GM19467 (cell line): ENCODE results near the gene ADH1A.
"Not testable (repeated sequence)": the region's sequence is repeated elsewhere in the genome, so short reads cannot be mapped to it uniquely, and the experiment has no call there.

Experiments
- ATAC-seq: cut with Tn5 transposase; IDR thresholded peaks from one replicate; pipeline ENCODE4 v1.9.1; 2021; ENCODE audit warnings: mild to moderate bottlenecking, moderate library complexity; ENCODE audit not compliant: unreplicated experiment

The ADH1A gene

DNA sequence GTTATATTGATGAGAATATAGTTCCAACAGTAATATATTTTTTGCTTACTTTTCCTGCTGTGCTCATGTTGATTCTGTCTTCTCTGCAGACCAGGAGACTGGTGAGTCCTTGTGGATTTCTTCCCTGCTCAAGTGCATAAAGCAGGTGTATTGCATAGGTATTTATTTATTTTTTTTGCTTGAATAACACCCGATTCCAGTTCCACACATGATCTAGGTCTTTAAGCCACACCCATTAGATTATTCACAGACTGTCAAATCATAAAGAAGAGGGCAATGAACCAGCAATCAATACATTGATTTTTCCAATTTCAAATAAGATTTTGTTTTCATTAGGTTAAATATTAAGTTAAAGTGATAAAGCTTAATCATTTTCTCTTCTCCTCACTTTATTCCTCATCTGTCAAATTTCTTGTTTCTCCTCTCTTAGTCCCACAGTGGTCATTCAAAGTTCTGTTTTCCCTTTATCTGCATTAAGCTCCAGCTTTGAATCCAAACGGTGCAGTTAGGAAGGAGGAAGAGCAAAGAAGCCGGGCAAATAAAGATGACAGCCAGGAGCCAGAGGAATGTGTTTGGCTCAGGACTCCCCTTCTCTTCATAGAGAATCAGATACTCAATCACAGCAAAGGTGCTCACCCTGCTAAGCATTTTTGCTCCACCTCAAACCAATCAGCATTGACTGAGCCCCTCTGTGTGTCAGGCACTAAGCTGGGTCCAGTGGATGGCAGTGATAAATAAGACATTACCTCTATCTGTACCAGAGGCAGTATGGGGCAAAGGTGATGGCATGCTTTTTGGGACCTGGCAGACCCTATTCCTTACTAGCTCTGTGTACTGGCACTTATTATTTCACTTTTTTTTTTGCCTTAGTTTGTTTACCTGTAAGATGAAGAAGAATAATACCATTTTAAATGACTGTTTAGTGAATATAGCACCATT, at the start of gene ADH1A:
Gene ADH1A, minus strand, starts transcription at position 138 of the 939 bp plus-strand sequence. Its CDS starts 71 bp downstream, at position 67.
- ATAC-seq = no peak

DNA sequence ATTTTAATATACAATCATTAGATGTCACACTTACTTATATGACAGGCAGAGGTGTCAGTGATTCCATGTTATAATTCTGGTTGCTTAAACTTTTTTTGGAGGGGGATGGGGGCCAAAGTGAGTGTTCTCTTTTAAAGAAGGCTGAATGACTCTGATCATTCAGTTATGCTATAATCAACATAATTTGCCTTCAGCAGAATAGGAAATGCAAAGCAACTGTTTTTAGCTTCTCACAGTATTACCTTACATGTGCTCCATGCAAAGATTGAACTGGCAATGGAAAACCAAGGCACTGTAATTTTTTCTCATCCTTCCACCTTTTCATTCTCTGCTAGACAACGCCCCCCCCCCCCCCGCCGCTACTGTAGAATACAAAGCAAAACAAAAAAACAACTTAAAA, 48.4 kb upstream of the ADH1A start:
- ATAC-seq = no peak

DNA sequence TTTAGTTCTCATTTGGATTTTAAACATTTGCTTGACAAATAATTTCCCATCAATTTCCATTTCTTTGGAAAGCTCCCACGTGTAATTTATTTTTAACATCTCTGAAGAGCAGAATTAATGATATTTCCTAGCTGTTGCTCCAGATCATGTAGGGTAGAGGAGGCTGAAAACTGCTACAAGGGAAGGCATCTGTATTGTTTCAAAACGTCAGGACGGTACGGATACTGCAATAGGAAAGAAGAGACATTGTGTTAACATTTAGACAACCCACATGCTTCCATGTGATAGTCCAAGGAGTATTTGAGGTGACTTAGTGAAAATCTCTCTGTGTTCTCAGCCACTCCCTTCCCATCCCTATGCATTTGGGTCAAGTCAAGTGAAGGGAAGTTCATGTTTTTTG, 45.8 kb upstream of the ADH1A start:
- no peak for ATAC-seq

DNA sequence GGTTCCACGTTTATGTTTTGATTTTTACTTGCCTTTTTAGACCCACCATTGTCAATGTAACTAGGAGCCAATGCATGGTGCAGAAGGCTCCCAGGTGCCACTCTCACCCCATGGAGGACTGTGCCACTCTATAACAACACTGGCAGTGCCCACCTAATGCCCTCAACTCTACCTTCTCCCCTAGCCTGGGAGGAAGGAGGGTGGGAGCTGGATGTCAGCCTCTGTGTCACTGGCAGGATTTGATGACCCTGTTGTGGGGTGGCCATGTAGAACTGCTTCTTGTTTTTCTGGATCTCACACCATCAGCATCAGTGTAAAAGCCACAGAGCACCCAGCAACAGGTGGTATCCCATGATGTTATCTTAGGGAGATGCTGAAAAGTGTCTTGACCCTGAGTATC, 44.1 kb upstream of the ADH1A start:
- ATAC-seq = no peak

DNA sequence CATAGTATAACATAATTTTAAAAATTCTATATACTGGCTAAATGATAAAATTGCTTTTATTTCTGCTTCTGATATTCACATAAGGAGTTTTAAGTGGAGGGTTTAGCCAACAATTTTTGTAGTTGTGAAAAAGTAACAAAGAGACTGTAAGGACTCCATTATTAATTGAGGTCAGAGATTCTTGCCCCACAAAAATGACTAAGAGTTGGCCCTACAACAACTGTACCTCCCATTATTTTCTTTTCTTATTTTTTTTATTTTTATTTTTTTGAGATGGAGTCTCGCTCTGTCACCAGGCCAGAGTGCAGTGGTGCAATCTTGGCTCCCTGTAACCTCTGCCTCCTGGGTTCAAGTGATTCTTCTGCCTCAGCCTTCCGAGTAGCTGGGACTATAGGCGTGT, 39.9 kb upstream of the ADH1A start:
- no peak for ATAC-seq

DNA sequence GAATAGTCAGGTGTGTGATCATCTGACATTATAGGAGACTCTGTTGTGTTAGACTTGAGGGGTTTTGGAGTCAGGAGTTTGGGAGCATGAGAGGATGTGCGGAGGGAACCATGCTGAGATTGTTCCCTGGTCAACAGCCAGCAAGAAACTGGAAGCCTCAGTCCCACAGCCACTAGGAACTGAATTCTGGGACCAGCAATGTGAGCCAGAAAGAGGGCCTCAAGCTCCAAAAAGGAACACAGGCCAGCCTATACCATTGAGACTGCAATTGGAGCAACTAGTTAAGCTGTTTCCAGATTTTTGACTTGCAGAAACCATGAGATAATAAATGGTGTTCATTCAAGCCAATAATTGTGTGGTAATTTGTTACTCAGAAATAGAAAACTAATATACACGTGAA, 39.1 kb upstream of the ADH1A start:
- no peak for ATAC-seq

DNA sequence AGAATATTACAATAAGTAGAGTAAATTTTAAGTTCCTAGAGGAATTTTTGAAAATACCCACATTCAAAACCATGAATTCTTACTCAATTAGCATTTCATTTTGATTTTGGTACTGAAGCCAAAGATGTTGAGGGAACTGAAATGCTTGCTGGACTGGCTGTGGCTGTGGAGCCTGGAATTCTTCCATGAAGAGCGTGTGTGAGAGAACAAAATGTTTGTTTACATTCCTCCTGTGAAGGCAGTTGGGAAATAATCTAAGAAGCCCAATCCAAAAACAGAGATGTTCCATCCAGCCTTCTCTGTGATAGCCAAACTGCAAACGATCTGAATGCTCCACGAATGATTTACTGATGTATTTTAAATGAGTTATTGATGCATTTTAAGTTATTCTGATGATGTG, 34.2 kb upstream of the ADH1A start:
- ATAC-seq = no peak

- ATAC-seq = no peak
These were observed 33.6 kb upstream of the ADH1A start for GRCh38 chr4:99324361-99324760.

DNA sequence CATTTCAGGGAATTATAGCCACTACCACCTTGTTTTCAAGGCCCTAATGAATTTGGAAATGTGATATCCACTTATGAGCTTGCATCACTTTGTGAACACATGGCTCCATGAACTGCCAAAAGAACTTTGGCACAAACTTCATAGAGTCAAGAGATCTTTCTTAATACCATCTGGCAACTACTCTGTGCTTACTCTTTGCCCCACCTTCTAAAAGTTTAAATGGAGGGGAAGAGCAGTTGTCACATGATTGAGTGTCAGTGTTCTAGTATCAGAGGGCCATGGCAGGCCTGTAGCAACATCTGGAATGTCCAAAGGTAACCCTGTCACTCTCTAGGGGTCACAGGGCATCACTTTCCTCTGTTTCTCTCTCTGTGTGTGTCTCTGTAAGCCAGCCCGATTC, 33.0 kb upstream of the ADH1A start:
- no peak for ATAC-seq

GRCh38 chr4:99321241-99322191, 30.7 kb upstream of the ADH1A start, which contains the start of gene ADH1B:
ADH1B (minus strand) TSS chr4:99321401; CDS start chr4:99321331, 70 bp downstream.
- no peak for ATAC-seq

DNA sequence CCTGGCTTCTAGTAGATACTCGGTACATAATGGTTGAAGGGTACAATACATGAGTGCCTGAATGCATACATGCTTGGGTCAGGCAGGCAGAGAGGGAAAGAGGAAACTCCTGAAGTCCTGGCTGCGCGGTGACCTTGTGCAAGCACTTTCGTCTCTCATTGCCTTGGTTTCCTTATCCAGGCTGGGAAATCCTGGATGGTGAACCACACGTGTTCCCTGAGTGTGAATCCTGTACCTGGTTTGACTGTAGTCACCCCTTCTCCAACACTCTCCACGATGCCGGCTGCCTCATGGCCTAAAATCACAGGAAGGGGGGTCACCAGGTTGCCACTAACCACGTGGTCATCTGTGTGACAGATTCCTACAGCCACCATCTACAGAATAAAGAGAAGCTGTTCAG, 27.0 kb upstream of the ADH1A start:
- not testable (repeated sequence) for ATAC-seq

GRCh38 chr4:99317354-99317753, 26.6 kb upstream of the ADH1A start:
- ATAC-seq = no peak

- no peak for ATAC-seq
These were observed 25.1 kb upstream of the ADH1A start for GRCh38 chr4:99315839-99316238.

DNA sequence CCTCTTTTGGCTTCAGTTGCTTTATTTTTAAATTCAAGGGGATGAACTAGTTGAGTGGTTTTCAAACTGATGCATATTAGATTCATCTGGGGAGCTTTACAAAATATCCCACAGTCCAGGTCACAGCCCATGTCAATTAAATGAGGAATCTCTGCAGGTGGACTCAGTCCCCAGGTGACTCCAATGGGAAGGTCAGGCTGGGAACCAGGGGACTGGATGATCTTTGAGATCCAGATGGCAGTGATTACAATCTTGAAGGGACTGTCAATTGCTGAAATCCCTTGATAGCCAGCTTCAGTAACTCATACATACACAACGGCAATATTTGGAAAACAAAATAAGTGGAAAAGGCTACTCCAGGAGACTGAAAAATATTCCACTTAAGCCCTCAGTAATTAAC, 23.4 kb upstream of the ADH1A start:
- no peak for ATAC-seq

- ATAC-seq = no peak
These were observed 19.6 kb upstream of the ADH1A start for GRCh38 chr4:99310389-99310788.

DNA sequence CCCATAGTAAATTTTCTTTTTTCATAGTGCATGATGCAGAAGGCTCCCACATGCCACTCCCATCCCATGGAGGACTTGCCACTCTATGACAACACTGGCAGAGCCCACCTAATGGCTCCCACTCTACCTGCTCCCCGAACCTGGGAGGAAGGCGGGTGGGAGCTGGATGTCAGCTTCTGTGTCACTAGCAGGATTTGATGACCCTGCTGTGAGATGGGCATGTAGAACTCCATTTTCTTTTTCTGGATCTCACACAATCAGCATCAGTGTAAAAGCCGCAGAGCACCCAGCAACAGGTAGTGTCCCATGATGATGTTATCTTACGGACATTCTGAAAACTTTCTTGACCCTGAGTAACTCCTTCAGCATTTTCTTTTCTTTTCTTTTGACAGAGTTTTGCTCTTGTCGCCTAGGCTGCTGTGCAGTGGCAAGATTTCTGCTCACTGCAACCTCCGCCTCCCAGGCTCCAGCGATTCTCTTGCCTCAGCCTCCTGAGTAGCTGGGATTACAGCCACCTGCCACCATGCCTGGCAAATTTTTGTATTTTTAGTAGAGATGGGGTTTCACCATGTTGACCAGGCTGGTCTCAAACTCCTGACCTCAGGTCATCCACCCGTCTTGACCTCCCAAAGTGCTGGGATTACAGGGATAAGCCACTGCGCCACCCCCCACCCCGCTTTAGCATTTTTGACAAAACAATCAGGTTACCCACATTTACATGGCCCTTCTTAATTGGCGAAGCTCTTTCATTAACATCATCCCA, 15.0 kb upstream of the ADH1A start:
- no peak for ATAC-seq

GRCh38 chr4:99301376-99302164, 10.8 kb upstream of the ADH1A start:
- ATAC-seq = no peak

DNA sequence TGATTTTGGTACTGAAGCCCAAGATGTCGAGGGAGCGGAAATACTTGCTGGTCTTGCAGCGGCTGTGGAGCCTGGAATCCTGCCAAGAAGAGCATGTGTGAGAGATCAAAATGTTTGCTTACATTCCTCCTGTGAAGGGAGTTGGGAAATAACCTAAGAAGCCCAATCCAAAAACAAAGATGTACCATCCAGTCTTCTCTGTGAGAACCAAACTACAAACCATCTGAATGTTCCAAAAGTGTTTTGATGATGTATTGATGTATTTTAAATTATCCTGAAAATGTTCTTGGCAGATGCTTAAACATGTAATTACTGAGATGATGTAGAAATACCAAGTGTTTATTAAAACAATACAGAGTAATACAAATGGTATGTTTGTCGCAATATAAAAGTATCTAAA, 10.1 kb upstream of the ADH1A start:
- ATAC-seq = no peak

DNA sequence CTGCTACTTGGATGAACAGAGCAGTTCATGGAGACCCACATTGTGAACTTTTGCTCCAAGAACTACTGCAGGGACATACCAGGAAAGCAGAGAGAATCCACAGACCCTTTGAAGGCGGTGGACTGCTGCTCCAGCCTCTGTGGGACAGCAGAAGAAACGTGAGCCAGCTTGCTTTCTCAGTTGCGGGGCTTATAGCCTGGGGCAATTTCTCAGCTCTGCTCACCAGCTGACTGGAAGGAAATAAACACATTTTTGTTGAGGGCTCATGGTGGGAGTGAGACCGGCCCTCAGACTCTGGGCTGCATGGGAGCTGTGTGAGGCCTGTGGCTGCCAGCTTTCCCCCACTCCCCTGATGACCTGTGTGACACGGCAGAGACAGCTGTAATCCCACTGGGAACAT, 2.6 kb upstream of the ADH1A start:
- ATAC-seq = no peak

DNA sequence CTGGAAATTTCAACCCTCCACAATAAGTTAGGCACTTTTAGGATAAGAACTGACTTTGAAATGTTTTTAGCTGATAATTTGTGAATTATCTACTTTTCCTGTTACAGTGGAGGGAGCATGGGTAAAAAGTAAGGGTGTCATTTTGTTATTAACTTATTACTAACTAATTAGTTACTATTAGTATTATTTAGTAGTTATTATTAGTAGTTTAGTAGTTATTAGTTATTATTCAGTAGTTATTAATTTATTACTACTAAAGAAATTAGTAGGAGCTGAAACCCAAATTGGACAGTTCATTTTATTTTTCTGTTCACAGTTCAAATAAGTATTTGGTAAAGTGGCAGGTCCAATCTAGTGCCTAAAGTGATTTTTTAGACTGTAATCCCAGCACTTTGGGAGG, 5.4 kb downstream of the ADH1A start:
- no peak for ATAC-seq
